ENCODE results near the gene GNG12.

The GNG12 gene

GRCh38 chr1:67815303-67816094, 17.8 kb downstream of the GNG12 start:
- DNase-seq (ENCODE audit: low read depth in 2 of 2), result no peak

- DNase-seq (ENCODE audit: low read depth in 2 of 2), result no peak
Measured at GRCh38 chr1:67814121-67814772, 19.0 kb downstream of the GNG12 start.

- DNase-seq (ENCODE audit: low read depth in 2 of 2), result no peak
Measured at GRCh38 chr1:67812226-67812625, 21.0 kb downstream of the GNG12 start.

GRCh38 chr1:67811781-67812180, 21.5 kb downstream of the GNG12 start:
- DNase-seq (ENCODE audit: low read depth in 2 of 2), result no peak

GRCh38 chr1:67809887-67810286, 23.4 kb downstream of the GNG12 start:
- no peak for DNase-seq (ENCODE audit: low read depth in 2 of 2)

GRCh38 chr1:67807282-67807681, 26.0 kb downstream of the GNG12 start:
- no peak for DNase-seq (ENCODE audit: low read depth in 2 of 2)

- no peak for DNase-seq (ENCODE audit: low read depth in 2 of 2)
Measured at GRCh38 chr1:67804710-67805109, 28.6 kb downstream of the GNG12 start.

- no peak for DNase-seq (ENCODE audit: low read depth in 2 of 2)
Measured at GRCh38 chr1:67803380-67804279, 29.6 kb downstream of the GNG12 start.

GRCh38 chr1:67802565-67802964, 30.7 kb downstream of the GNG12 start:
- DNase-seq (ENCODE audit: low read depth in 2 of 2), result no peak

GRCh38 chr1:67801903-67802302, 31.4 kb downstream of the GNG12 start:
- no peak for DNase-seq (ENCODE audit: low read depth in 2 of 2)

GRCh38 chr1:67795179-67795912, 37.9 kb downstream of the GNG12 start:
- DNase-seq (ENCODE audit: low read depth in 2 of 2), result no peak

- DNase-seq (ENCODE audit: low read depth in 2 of 2), result peak in 1 of 2 experiments; percentile 41
Measured at GRCh38 chr1:67793562-67793961, 39.7 kb downstream of the GNG12 start.

GRCh38 chr1:67792741-67793458, 40.4 kb downstream of the GNG12 start:
- no peak for DNase-seq (ENCODE audit: low read depth in 2 of 2)

- DNase-seq (ENCODE audit: low read depth in 2 of 2), result no peak
Measured at GRCh38 chr1:67792103-67792502, 41.2 kb downstream of the GNG12 start.

- DNase-seq (ENCODE audit: low read depth in 2 of 2), result peak; percentile 81 to 82
Measured at GRCh38 chr1:67791686-67792085, 41.6 kb downstream of the GNG12 start.

- no peak for DNase-seq (ENCODE audit: low read depth in 2 of 2)
Measured at GRCh38 chr1:67791261-67791660, 42.0 kb downstream of the GNG12 start.

GRCh38 chr1:67790201-67790692, 43.0 kb downstream of the GNG12 start:
- DNase-seq (ENCODE audit: low read depth in 2 of 2), result no peak

GRCh38 chr1:67789551-67789950, 43.7 kb downstream of the GNG12 start:
- DNase-seq (ENCODE audit: low read depth in 2 of 2), result no peak

GRCh38 chr1:67788904-67789303, 44.4 kb downstream of the GNG12 start:
- DNase-seq (ENCODE audit: low read depth in 2 of 2), result no peak

- DNase-seq (ENCODE audit: low read depth in 2 of 2), result no peak
Measured at GRCh38 chr1:67788238-67788790, 45.0 kb downstream of the GNG12 start.
